CD4-positive, alpha-beta T cell treated with Interleukin-15 for 1 hour (primary cell): ENCODE results near the gene REV3L.
"Not testable (repeated sequence)": the region's sequence is repeated elsewhere in the genome, so short reads cannot be mapped to it uniquely, and the experiment has no call there.

Experiments
- DNase-seq: peaks from one replicate; pipeline ENCODE4 v3.0.0-alpha.2; 2020

REV3L gene

GRCh38 chr6:111283707-111284106, 199.3 kb downstream of the REV3L start:
- DNase-seq = no peak

- DNase-seq = no peak
Measured at GRCh38 chr6:111282515-111282914, 200.5 kb downstream of the REV3L start.

GRCh38 chr6:111280445-111280955, 202.5 kb downstream of the REV3L start:
- DNase-seq = no peak

GRCh38 chr6:111278731-111279130, 204.3 kb downstream of the REV3L start:
- no peak for DNase-seq

GRCh38 chr6:111277819-111278218, 205.2 kb downstream of the REV3L start:
- DNase-seq = no peak

- no peak for DNase-seq
Measured at GRCh38 chr6:111276736-111277135, 206.3 kb downstream of the REV3L start.

GRCh38 chr6:111276335-111276734, 206.7 kb downstream of the REV3L start:
- no peak for DNase-seq

- DNase-seq = no peak
Measured at GRCh38 chr6:111274593-111275217, 208.3 kb downstream of the REV3L start.

- no peak for DNase-seq
Measured at GRCh38 chr6:111270121-111270520, 212.9 kb downstream of the REV3L start.

- no peak for DNase-seq
Measured at GRCh38 chr6:111269401-111269970, 213.5 kb downstream of the REV3L start.

- no peak for DNase-seq
Measured at GRCh38 chr6:111267764-111268333, 215.2 kb downstream of the REV3L start.

GRCh38 chr6:111266276-111266675, 216.7 kb downstream of the REV3L start:
- DNase-seq = no peak

GRCh38 chr6:111265842-111266241, 217.2 kb downstream of the REV3L start:
- no peak for DNase-seq

GRCh38 chr6:111263837-111264236, 219.2 kb downstream of the REV3L start:
- no peak for DNase-seq

- no peak for DNase-seq
Measured at GRCh38 chr6:111260570-111261298, 222.3 kb downstream of the REV3L start.

- DNase-seq = peak; percentile 99
Measured at GRCh38 chr6:111259089-111259831, 223.8 kb downstream of the REV3L start.

- DNase-seq = no peak
Measured at GRCh38 chr6:111258615-111259088, 224.4 kb downstream of the REV3L start.

- no peak for DNase-seq
Measured at GRCh38 chr6:111258010-111258409, 225.0 kb downstream of the REV3L start.

GRCh38 chr6:111256646-111257045, 226.4 kb downstream of the REV3L start:
- DNase-seq = no peak

GRCh38 chr6:111255838-111256237, 227.2 kb downstream of the REV3L start:
- not testable (repeated sequence) for DNase-seq

- no peak for DNase-seq
Measured at GRCh38 chr6:111254779-111255166, 228.2 kb downstream of the REV3L start.

- DNase-seq = no peak
Measured at GRCh38 chr6:111254004-111254778, 228.8 kb downstream of the REV3L start.
